ENCODE results near the gene MNX1.

GRCh38 chr7:157018328-157018996 lies 8.0 kb upstream of the MNX1 start:
- no peak for TF ChIP-seq CTCF (IDR thresholded peaks at IDR 0.05)
- no peak for TF ChIP-seq POLR2A (IDR thresholded peaks at IDR 0.05)

All from body of pancreas (tissue), 4 donors.